NOMO-1 treated with dmso at 0.1 percent for 144 hours (cell line): ENCODE data around the gene SH2D6.

Experiments used
- DNase-seq: peaks from one replicate; lab custom pipeline; 2025; ENCODE audit not compliant: unreplicated experiment; lab: John Stamatoyannopoulos, UW

Gene SH2D6

DNA sequence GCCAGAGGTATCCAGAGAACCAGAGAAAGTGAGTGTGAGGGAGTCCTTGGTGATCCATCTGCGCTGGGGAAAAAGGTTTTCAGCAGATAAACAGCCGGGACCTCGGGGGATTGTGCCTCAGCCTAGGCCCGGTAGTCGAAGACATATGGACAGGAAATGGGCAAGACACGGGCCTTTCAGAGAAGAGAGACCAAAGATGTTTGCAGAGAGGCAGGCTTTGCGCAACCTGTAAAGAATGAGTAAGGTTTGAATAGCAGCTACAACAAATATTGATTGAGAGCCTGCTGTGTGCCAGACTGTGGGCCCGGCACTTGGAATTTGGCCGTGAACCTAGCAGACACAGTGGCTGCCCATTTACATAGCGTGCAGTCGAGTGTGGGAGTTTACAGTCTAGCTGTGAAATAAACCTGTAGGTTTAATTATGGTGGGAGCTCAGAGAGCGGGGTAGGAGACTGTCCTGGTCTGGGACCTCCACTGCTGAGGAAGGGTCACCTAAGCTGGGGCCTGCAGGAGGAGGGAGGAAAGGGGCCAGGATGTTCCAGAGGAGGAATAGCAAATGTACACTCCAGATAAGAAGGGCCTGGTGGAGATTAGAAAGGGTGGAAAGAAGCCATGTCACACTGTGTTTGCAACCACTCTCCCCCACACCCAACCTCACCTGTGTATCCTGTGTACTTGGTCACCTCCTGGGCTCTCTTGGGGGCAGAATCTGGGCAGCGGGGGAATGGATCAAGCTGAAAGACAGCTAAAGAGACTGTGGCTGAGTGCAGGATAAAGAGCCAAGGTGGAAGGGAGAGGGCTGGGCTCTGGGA is 3.0 kb downstream of the SH2D6 start:
- peak; percentile 30 for DNase-seq

- no peak for DNase-seq
These were observed 3.6 kb downstream of the SH2D6 start for GRCh38 chr2:85422072-85422457.

DNA sequence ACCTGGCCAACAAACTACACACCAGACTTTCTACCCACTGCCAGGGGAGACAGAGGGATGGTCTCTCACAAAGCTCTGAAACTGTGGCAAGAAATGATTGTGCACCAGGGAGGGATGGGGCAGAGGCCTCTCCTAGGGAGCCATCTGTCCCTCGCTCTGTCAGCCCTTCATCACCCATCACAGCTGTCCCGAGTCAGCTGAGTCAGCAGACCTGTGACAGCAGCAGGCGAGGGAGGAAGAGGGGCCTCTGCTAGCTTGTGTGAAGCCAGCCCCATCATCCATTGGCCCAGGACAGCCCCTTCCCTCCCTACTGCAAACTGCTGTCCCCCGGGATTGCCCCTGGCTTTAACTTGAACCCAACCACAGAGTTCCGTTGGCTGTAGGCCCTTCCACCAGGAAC is 5.0 kb downstream of the SH2D6 start:
- DNase-seq = no peak

DNA sequence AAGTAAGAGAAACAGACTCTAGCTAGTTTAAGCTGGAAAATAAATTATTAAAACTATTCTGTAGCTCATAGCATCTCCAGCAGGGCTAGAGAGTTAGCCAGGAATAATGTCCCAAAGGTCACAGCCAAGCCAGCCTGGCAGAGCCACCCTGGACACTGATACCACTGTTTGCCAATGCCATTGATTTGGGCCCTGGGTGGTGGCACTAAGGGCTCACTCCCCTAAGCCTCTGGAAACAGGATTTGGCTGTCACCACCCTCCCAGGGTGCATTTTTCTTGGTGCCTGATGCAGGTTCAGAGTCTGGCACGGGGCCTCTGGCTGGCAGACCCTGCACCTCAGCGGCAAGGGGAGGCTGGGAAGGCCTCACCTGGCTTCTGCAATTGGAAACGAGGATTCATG is 7.1 kb downstream of the SH2D6 start:
- no peak for DNase-seq

DNA sequence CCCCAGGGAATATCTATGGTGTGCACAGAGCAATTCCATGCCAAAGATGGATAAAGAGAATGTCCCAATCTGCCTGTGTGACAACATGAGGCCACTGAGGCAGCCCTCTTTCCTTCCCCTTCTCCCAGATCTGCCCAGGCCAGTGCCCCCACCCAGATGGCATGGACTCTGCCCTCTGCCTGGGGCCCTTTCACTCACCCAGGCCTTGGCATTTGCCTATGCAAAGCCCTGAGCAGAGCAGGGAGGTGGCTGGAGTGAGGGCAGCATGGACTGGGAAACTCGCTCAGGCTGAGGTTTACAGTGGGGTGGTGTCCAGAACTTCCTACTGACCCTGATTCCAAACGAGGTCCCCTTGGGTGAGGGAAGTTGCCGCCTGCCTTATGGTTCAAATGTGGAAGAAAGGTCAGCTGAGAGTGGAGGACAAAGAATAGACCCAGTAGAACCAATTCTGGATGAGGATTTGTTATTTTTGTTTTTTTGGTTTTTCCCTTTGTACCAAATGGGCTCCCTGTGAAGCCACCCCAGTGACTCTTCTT is 8.9 kb downstream of the SH2D6 start:
- no peak for DNase-seq

- peak; percentile 46 for DNase-seq
These were observed 9.9 kb downstream of the SH2D6 start for GRCh38 chr2:85428343-85428881.

DNA sequence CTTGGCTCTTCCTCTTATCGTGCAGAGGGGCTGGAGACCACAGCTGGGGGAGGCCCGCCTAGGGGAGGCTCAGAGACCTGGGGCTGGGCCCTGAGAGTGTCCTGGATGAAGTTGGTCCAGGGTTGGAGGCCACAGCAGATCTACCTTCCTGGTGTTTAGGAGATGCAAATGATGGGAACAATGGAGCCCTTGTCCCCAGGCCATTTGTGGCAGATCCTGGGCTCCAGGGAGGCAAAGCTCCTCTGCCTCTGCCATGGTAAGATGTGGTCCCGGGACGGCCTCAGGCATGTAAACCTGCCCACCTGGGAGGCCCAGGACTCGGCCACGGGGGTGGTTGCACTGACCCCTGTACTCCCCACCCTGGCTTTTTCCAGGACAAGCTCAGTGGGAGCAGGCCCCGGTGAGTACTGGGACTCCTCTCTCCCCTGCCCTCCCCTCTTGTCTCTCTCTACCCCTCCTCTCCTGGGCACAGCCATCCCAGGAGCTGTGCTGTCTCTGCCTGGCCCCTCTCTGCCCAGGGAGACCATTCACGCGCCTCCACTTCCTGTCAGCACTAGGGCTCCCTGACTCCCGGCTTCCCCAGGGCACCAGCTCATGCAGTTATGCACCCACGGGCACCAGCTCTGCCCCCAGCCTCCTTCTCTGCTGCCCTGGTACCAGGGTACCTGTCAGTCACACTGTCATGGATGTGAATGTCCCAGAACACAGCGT is 10.9 kb downstream of the SH2D6 start:
- DNase-seq = no peak

DNA sequence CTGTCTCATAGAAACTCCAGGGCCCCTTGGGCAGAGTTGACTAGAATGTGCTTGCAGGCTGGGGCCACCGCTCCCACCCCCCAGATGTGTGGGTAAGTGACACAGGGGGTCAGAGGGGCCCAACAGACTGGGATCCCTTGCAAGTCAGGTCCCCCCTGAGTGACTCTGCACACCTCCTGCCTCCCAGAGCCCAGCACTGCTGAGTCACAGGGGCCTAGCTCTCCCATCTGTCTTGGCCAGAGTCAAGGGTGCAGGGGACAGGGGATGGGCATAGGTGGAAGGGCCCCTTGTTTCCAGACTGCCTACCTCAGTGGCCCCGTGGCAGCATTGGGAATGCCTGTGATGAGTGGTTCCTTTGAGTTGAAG is 11.4 kb downstream of the SH2D6 start:
- DNase-seq = no peak

DNA sequence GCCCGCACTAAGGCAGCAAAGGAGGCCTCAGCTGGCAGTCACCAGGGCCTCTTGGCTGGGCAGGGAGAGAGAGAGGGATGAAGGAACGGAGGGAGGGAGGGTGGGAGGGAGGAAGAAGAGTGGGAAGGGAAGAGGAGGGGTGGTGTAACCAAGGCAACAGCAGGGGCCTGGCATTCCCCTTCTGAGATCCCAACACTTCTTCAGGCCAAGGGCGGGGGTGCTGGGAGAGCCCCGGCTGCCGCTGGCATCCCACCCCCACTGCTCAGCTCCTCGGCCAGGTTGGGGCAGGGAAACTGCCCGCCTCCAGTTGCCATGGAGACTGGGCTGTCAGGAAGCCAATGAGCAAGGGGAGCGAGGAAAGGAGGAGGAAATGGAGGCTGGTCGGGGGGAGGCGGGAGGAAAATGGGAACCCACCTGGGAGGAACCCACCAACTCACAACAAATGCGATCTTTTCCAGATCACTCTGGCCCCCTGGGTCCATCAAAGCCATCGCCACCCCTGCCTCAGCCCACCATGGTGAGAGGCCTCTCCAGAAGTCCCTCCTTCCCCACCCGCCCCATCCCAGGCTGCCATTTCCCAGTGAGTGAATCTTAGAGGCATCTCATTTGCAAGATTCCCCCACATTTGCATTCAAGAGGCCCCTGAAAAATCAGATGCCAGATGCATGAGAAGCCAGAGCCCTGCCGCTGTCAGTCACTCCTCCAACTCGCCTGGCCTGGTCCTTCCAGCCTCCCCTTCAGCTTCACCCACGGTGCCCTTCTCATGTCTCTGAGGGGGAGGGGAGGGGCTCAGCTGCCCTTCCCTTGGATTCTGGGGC is 12.4 kb downstream of the SH2D6 start:
- DNase-seq = no peak

DNA sequence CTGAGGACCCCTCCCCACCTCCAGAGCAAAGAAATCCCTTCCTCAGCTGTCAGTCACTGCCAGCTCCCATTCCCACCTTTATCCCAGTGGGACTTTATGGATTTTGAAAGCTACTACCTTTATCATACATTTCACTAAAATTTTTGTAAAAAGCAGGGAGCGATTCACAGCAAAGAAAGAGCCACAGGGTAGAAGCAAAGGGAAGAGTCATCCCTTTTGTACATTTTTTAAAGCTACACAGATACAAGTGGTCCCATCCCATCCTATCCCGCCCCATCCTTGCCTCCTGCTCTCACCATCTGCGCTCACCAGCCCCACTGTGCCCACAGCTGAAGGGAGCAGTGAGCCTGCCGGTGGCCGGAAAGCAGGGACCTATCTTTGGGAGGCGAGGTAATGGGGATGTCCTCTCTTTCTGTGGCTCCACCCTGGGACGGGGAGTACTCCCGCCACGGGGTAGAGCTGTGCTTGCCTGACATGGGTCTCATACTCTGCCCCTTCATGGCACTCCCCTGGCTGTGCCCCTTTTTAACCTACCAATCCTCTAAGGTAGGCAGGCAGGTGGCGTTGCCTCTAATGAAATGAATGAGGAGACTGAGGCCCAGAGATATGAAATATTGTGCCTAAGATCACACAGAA is 13.2 kb downstream of the SH2D6 start:
- DNase-seq = no peak

DNA sequence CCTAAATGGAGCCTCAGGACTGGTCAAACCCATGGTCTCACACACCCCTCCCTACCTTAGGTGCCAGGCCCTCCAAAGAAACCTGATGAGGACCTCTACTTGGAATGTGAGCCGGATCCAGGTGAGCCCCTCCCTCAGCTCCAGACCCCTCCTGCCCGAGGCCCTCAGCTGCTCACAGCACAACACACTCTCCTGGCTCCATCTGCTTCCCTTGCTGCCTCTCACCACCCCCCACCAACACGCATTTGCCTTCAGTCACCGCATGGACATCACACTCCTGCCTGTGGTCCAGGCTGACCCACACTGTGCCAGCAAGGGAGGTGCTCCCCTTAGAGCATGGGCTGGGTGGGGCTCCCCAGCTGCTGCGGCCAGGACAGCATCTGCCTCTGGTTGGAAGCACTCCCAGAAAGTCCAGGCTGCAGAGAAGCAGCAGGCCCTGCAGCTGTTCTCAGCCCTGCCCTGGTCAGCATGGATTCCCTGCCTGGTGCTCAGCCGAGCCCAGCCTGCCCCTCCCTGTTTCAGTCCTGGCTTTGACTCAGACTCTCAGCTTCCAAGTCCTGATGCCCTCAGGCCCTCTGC is 15.1 kb downstream of the SH2D6 start:
- DNase-seq = no peak

DNA sequence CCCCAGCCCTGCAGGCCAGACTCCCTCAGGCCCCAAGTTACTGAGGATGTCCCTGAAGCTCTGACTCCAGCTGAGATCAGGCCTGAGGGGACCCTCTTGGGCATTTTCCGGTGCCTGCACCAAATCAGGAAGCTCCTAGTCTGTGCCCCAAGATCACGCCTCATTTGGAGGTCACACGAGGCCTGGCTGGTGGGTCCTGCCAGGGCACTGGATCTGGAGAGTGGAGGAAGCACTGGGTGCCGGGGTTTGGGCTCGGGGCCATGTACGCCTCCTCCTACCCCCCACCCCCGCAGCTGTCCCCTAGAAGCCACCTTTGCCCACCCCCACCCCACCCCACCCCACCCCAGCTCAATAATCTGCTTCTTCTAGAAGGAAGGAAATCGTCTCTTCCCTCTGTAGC is 16.2 kb downstream of the SH2D6 start:
- no peak for DNase-seq

DNA sequence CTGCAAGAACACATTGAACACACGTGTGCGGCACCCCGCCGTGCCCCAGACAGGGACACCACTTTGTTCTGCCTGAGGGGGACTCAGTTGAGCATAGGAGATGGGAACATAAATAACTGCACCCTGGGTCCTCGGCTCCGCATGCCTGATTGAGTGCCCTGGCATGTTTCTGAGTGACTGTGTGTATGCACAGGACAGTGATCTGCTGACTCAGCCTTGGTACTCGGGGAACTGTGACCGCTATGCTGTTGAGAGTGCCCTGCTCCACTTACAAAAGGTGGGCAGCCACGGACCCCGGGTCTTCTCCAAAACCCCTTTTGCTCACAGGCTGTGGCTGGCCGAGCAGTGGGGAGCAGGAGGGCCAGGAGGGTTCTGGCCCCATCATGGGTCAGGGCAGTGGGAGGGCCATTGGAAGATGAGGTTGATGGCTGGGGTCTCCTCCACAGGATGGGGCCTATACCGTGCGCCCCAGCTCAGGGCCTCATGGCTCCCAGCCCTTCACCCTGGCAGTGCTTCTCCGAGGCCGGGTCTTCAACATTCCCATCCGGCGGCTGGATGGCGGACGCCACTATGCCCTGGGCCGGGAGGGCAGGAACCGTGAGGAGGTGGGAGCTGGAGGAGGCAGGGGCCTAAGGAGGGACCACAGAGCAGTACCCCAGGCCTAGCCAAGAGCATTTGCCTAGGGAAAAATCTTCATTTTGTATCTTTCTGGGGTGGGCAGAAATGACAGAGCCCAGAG is 16.9 kb downstream of the SH2D6 start:
- no peak for DNase-seq

- no peak for DNase-seq
These were observed 17.7 kb downstream of the SH2D6 start for GRCh38 chr2:85435981-85436835.

DNA sequence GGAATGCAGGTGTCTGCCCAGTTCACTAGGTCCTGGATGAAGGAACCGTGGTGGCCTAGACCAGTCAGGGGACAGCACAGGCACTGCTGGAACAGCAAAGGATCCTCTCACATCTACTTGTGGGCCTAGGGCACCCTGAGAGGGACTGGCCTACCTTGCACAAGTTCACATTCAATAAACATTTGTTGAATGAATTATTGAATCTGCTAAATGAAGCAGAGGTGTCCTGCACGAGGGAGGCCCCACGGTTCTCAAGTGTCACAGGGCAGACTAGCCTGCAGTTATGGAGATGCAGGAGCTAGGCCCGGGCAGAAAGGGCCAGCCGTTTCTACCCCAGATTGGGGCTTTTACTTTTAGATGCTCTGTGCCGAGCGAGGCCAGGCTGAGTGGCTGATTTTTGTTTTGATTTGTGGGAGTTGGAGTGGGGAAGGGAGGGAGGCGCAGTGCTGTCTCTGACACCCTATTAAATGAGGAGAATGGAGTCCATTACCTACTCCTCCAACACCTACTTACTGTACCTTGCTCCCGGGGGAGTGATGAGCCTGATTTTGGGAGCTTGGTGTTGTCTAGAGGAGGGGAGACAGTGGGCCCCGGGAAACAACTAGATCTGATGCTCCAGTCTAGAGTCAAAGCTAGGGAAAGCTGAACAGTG is 18.4 kb downstream of the SH2D6 start:
- no peak for DNase-seq

DNA sequence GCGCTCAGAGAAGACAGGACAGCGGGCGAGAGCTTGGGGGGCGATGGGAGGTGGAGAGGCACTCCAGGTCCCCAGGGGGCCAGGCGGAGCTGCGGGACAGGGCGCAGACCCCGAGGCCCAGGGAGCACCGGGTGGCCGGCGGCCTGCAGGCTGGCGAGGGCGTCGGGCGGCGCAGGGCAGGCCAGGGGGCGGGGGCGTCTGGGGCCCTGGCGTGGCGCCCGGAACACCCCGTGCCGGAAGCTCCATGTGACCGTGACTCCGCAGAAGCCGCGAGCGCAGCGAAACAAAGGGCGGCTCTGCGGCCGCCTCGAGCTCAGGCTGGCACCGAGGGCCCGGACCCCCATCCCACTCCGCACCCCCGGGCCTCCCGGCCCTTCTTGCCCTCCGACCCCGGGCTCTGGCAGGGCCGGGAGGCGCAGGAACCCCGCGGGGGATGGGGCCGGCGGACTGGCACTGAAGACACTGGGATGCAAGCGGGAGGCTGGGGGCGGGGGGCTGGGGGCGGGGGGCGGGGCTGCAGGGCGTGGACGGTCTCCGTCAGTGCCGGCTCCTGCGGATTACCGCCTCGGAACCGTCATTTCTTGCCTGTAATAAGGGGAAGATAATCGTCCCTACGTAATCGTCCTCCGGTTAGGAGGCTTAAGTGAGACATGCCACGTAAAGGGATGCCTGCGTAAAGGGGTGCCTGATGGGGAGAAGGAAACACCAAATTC is 19.1 kb downstream of the SH2D6 start:
- peak; percentile 60 for DNase-seq

DNA sequence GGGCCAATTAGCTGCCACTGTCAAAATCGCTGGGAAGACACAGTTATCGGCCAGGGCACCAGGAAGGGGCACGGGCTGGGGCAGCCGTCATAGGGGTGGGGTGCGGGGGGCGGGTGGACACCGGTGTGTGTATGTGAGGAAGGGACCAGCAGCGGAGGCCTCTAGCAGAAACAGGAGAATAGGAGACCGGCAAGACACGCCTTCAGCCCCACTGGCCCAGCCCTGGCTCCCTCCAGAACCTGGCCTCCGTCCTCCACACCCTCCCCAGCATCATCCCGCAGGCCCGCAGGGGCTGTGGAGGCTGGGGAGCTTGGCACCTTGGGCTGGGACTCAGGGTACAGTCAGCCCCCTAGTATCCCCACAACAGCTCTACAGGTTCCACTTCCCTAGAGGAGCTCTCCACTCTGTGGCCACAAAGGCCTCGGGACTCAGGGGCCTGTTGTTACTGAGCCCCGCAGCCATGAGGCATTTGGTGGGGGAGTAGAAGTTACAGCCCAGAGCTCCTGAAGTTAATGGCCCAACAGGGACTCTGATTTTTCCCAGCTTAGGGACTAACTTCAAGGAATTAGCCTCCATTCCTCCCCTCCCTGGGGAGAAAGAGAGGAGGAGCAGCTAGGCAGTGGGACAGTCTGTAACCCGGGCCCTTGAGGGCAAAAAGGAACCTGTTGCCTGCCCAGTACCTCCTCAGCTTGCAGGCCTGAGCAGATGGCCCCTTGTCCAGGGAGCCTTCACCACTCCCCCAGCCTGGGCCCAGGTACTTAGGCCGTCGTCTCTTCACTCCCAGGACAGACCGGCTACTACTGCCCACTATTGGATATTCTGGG is 19.9 kb downstream of the SH2D6 start:
- no peak for DNase-seq
